Liver (tissue), 9 donors: Measurements from ENCODE around the gene PRG2. TPM values are rescaled to one million over a fixed set of nuclear protein-coding genes. Genes with fewer than 3 reads are reported as not detected.

Experiments
- DNase-seq: peaks from one replicate; pipeline ENCODE4 v3.0.0-alpha.2; 2017; ENCODE audit warnings: low spot score
- H3K27ac ChIP-seq, 2 donors: one replicate each; pipeline ENCODE4 v1.7.0; 2013; ENCODE audit warnings: inconsistent platforms in 2 of 2, low read length in 2 of 2, control low read depth in 1 of 2, low read depth in 1 of 2, mild to moderate bottlenecking in 1 of 2
- H3K27me3 ChIP-seq, 4 donors: one replicate each; pipeline versions ENCODE4 v1.6.1 to v1.7.0; 2013; ENCODE audit warnings: low read length in 3 of 4, inconsistent platforms in 1 of 4, mild to moderate bottlenecking in 1 of 4, moderate library complexity in 1 of 4; ENCODE audit not compliant: control insufficient read depth in 4 of 4, insufficient read depth in 4 of 4
- H3K36me3 ChIP-seq, 4 donors: one replicate each; pipeline versions ENCODE4 v1.6.1 to v1.7.0; 2013; ENCODE audit warnings: low read length in 3 of 4, mild to moderate bottlenecking in 3 of 4, low read depth in 1 of 4, moderate library complexity in 1 of 4; ENCODE audit not compliant: control insufficient read depth in 4 of 4, insufficient read depth in 3 of 4
- H3K4me1 ChIP-seq, 4 donors: one replicate each; pipeline versions ENCODE4 v1.6.1 to v1.7.0; 2013; ENCODE audit warnings: low read length in 3 of 4, mild to moderate bottlenecking in 3 of 4, moderate library complexity in 1 of 4; ENCODE audit not compliant: control insufficient read depth in 4 of 4, insufficient read depth in 4 of 4
- H3K4me3 ChIP-seq, 3 donors: one replicate each; pipeline versions ENCODE4 v1.6.1 to v1.7.0; 2013; ENCODE audit warnings: low read length in 3 of 3, control low read depth in 1 of 3, low read depth in 1 of 3, mild to moderate bottlenecking in 1 of 3
- H3K9ac ChIP-seq, 2 donors: one replicate each; pipeline ENCODE4 v1.7.0; 2013; ENCODE audit warnings: low read length in 2 of 2, mild to moderate bottlenecking in 2 of 2, moderate library complexity in 2 of 2, control low read depth in 1 of 2, low read depth in 1 of 2
- H3K9me3 ChIP-seq, 4 donors: one replicate each; pipeline versions ENCODE4 v1.6.1 to v1.7.0; 2013; ENCODE audit warnings: low read length in 3 of 4; ENCODE audit not compliant: control insufficient read depth in 4 of 4
- ATF3 ChIP-seq: IDR thresholded peaks from 2 replicates; pipeline ENCODE4 v1.6.1; 2016; ENCODE audit warnings: antibody characterized with exemption
- EGR1 ChIP-seq, 2 donors: IDR thresholded peaks; 2 replicates each; pipeline ENCODE4 v1.6.1; 2016 to 2018; ENCODE audit warnings: antibody characterized with exemption in 2 of 2, low read depth in 2 of 2
- FOXA2 ChIP-seq: IDR thresholded peaks from 2 replicates; pipeline ENCODE4 v1.6.1; 2016; ENCODE audit warnings: antibody characterized with exemption
- HNF4A ChIP-seq, 2 donors: conservative IDR thresholded peaks; 2 replicates each; pipeline ENCODE4 v1.6.1; 2016; ENCODE audit warnings: antibody characterized with exemption in 2 of 2, mild to moderate bottlenecking in 2 of 2
- HNF4G ChIP-seq: IDR thresholded peaks from 2 replicates; pipeline ENCODE4 v1.6.1; 2016; ENCODE audit warnings: antibody characterized with exemption
- JUND ChIP-seq, 2 donors: IDR thresholded peaks; 2 replicates each; pipeline ENCODE4 v1.6.1; 2016; ENCODE audit warnings: antibody characterized with exemption in 2 of 2
- MAX ChIP-seq: IDR thresholded peaks from 2 replicates; pipeline ENCODE4 v1.6.1; 2016; ENCODE audit warnings: antibody characterized with exemption
- NR2F2 ChIP-seq: IDR thresholded peaks from 2 replicates; pipeline ENCODE4 v1.6.1; 2016; ENCODE audit warnings: antibody characterized with exemption
- RAD21 ChIP-seq, 2 donors: IDR thresholded peaks; 2 replicates each; pipeline ENCODE4 v1.6.1; 2016; ENCODE audit warnings: antibody characterized with exemption in 2 of 2, mild to moderate bottlenecking in 2 of 2
- RXRA ChIP-seq, 2 donors: IDR thresholded peaks; 2 replicates each; pipeline ENCODE4 v1.6.1; 2017 to 2018; ENCODE audit warnings: antibody characterized with exemption in 2 of 2, mild to moderate bottlenecking in 1 of 2
- SP1 ChIP-seq: IDR thresholded peaks from 2 replicates; pipeline ENCODE4 v1.6.1; 2018; ENCODE audit warnings: antibody characterized with exemption, mild to moderate bottlenecking
- TAF1 ChIP-seq: conservative IDR thresholded peaks from 2 replicates; pipeline ENCODE4 v1.6.1; 2016; ENCODE audit warnings: antibody characterized with exemption, mild to moderate bottlenecking
- YY1 ChIP-seq: IDR thresholded peaks from 2 replicates; pipeline ENCODE4 v1.6.1; 2016; ENCODE audit warnings: antibody characterized with exemption, mild to moderate bottlenecking
- WGBS: extraction: QIAGEN DNeasy Blood & Tissue Kit; methylation state at CpG from one replicate; pipeline ENCODE4 v1.1.7; 2013; 5-methylcytosine and 5-hydroxymethylcytosine counted together
- polyA plus RNA-seq, 2 donors: library from polyadenylated mRNA; stranded (reverse) in 1 of 2; unstranded in 1 of 2; fragments of 200-250 nt in 1 of 2; fragments of >200 nt in 1 of 2; fragmentation: Nextera tagmentation in 1 of 2; extraction: Ambion mirVana in 1 of 2; gene quantifications; one replicate each; pipeline versions ENCODE4 v1.2.1 to v1.2.3, GENCODE V29; 2013 to 2015
- total RNA-seq, 2 donors: library from RNA; depleted of rRNA; stranded (reverse); fragments of >200 nt; gene quantifications; one replicate each; pipeline ENCODE4 v1.2.3, GENCODE V29; 2014
- TF ChIP-seq, protein P1 (sequence below): IDR thresholded peaks from 2 replicates; pipeline ENCODE4 v1.6.1; 2016; ENCODE audit warnings: antibody characterized with exemption, mild to moderate bottlenecking
- TF ChIP-seq, protein P2 (sequence below): IDR thresholded peaks from 2 replicates; pipeline ENCODE4 v1.6.1; 2016; ENCODE audit warnings: antibody characterized with exemption
- TF ChIP-seq, protein P3 (sequence below): fragments of 150-350 bp; IDR thresholded peaks from 2 replicates; pipeline ENCODE4 v1.5.1; 2017; ENCODE audit warnings: improper control_type of control experiment, low read depth, low read length; ENCODE audit not compliant: missing input control
- donor health status: healthy.
- donor health status: healthy.
- donor health status: healthy.
- donor health status: healthy.
- donor health status: healthy.

Gene PRG2
- total and polyA plus RNA-seq, 4 donors: 0.74 to 24.2 (median 1.2) TPM; not detected in 1

DNA sequence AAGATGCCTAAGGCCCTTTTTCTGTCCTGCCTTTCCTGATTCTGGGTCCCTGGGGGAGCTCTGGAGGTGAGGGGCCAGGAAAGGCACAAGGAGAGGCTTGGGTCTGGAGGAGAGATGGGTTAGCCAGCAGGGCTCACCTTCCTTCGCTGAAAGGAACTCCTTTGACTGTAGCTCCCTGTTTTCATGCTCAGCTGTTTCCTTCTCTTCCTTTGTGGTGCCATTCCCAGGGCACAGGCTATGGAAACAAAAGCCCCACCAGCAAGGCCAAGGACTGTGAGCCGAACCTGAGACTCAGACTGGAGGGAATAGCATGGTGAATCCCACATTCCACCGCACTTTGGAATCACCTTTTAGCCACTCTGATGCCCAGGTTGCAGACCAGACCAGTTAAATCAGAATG lies 26.0 kb upstream of the PRG2 start:
- Histone ChIP-seq H3K9ac (no peak overlapping the region), H3K36me3 (peaks cover 32 to 82% (median 75%) of the 10 kb centered on the region in 4 donors), H3K4me1 (peaks cover 0 to 6% (median under 1%) of the 10 kb centered on the region in 4 donors), H3K27me3 (no peaks in the 10 kb centered on the region), H3K4me3 (no peak overlapping the region), H3K27ac (no peak overlapping the region), H3K9me3 (no peaks in the 10 kb centered on the region)
- 93% methylated on average over 3 of the region's 3 CpGs for WGBS
- DNase-seq: no peak
- TF ChIP-seq, protein P1, sequence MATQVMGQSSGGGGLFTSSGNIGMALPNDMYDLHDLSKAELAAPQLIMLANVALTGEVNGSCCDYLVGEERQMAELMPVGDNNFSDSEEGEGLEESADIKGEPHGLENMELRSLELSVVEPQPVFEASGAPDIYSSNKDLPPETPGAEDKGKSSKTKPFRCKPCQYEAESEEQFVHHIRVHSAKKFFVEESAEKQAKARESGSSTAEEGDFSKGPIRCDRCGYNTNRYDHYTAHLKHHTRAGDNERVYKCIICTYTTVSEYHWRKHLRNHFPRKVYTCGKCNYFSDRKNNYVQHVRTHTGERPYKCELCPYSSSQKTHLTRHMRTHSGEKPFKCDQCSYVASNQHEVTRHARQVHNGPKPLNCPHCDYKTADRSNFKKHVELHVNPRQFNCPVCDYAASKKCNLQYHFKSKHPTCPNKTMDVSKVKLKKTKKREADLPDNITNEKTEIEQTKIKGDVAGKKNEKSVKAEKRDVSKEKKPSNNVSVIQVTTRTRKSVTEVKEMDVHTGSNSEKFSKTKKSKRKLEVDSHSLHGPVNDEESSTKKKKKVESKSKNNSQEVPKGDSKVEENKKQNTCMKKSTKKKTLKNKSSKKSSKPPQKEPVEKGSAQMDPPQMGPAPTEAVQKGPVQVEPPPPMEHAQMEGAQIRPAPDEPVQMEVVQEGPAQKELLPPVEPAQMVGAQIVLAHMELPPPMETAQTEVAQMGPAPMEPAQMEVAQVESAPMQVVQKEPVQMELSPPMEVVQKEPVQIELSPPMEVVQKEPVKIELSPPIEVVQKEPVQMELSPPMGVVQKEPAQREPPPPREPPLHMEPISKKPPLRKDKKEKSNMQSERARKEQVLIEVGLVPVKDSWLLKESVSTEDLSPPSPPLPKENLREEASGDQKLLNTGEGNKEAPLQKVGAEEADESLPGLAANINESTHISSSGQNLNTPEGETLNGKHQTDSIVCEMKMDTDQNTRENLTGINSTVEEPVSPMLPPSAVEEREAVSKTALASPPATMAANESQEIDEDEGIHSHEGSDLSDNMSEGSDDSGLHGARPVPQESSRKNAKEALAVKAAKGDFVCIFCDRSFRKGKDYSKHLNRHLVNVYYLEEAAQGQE: no peak
- TF ChIP-seq NR2F2 (no peak), YY1 (no peak), RAD21 (IDR thresholded peaks at IDR 0.05) (no peak), MAX (no peak), SP1 (no peak), TAF1 (no peak), EGR1 (IDR thresholded peaks at IDR 0.05; ENCODE audit: low read depth in 2 of 2) (no peak), ATF3 (no peak)
- TF ChIP-seq, protein P2, sequence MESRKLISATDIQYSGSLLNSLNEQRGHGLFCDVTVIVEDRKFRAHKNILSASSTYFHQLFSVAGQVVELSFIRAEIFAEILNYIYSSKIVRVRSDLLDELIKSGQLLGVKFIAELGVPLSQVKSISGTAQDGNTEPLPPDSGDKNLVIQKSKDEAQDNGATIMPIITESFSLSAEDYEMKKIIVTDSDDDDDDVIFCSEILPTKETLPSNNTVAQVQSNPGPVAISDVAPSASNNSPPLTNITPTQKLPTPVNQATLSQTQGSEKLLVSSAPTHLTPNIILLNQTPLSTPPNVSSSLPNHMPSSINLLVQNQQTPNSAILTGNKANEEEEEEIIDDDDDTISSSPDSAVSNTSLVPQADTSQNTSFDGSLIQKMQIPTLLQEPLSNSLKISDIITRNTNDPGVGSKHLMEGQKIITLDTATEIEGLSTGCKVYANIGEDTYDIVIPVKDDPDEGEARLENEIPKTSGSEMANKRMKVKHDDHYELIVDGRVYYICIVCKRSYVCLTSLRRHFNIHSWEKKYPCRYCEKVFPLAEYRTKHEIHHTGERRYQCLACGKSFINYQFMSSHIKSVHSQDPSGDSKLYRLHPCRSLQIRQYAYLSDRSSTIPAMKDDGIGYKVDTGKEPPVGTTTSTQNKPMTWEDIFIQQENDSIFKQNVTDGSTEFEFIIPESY: no peak
- TF ChIP-seq, protein P3, sequence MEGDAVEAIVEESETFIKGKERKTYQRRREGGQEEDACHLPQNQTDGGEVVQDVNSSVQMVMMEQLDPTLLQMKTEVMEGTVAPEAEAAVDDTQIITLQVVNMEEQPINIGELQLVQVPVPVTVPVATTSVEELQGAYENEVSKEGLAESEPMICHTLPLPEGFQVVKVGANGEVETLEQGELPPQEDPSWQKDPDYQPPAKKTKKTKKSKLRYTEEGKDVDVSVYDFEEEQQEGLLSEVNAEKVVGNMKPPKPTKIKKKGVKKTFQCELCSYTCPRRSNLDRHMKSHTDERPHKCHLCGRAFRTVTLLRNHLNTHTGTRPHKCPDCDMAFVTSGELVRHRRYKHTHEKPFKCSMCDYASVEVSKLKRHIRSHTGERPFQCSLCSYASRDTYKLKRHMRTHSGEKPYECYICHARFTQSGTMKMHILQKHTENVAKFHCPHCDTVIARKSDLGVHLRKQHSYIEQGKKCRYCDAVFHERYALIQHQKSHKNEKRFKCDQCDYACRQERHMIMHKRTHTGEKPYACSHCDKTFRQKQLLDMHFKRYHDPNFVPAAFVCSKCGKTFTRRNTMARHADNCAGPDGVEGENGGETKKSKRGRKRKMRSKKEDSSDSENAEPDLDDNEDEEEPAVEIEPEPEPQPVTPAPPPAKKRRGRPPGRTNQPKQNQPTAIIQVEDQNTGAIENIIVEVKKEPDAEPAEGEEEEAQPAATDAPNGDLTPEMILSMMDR: no peak

DNA sequence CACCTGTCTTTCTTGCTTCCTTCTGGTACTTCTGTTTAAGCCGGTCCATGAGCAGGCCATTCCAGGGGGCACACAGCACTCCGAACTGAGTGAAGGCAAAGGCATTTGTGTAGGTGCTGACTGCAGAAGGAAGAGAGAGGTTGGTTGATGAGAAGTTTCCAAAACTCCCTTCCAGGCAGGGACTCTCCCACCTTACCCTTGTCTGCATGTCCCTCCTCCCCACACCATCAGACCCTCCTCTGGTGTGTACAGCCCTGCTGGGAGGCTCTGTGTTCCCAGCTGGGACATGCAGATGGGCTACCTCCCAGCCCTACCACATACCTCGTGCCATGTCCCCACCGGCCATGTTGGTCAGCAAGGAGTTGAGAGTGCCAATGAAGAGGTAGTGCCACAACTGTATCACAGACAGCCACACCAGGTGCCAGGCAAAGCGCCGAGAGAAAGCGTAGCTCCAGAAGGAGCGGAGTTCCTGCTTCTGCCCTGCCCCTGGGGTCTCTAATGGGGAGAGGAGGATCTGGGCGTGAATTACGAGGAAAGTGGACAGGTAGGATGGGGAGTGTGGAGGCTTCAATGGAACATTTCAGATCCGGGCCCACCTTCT lies 24.3 kb upstream of the PRG2 start:
- H3K36me3 ChIP-seq: peaks cover 25 to 78% (median 70%) of the 10 kb centered on the region in 4 donors
- no peaks in the 10 kb centered on the region for H3K27me3 ChIP-seq
- no peak overlapping the region for H3K27ac ChIP-seq
- DNase-seq: no peak
- no peak overlapping the region for H3K9ac ChIP-seq
- no peaks in the 10 kb centered on the region for H3K9me3 ChIP-seq
- H3K4me3 ChIP-seq: no peak overlapping the region
- WGBS: 97% methylated on average over 11 of the region's 11 CpGs
- peaks cover 0 to 6% (median under 1%) of the 10 kb centered on the region in 4 donors for H3K4me1 ChIP-seq
- TF ChIP-seq HNF4A (conservative IDR thresholded peaks at IDR 0.05): no peak
- no peak for TF ChIP-seq EGR1 (IDR thresholded peaks at IDR 0.05; ENCODE audit: low read depth in 2 of 2)
- TF ChIP-seq RXRA (IDR thresholded peaks at IDR 0.05): no peak
- no peak for TF ChIP-seq FOXA2
- TF ChIP-seq, protein P1: no peak
- TF ChIP-seq HNF4G: no peak
- no peak for TF ChIP-seq JUND (IDR thresholded peaks at IDR 0.05)
- no peak for TF ChIP-seq YY1
- TF ChIP-seq NR2F2: no peak
- TF ChIP-seq ATF3: no peak
- TF ChIP-seq, protein P2: no peak
- TF ChIP-seq RAD21 (IDR thresholded peaks at IDR 0.05): no peak
